GM12878 (cell line): ENCODE results near the gene SLC25A29. TPM values are rescaled to one million over a fixed set of nuclear protein-coding genes. Genes with fewer than 3 reads are reported as not detected.

ENCODE experiments used
- CREM ChIP-seq: IDR thresholded peaks from 2 replicates; pipeline ENCODE4 v1.6.1; 2014; ENCODE audit warnings: antibody characterized with exemption, low read depth
- DPF2 ChIP-seq: fragments of 450-650 bp; IDR thresholded peaks from 2 replicates; pipeline ENCODE4 v1.6.1; 2017; ENCODE audit warnings: mild to moderate bottlenecking
- EP300 ChIP-seq, 2 experiments: fragments of 150-350 bp in 1 of 2; IDR thresholded peaks; 2 replicates each; pipeline ENCODE4 v1.6.1; 2011 to 2012; ENCODE audit warnings: low read depth in 2 of 2, low read length in 2 of 2, borderline replicate concordance in 1 of 2, improper control_type of control experiment in 1 of 2, inconsistent platforms in 1 of 2; ENCODE audit not compliant: control insufficient read depth in 1 of 2
- ETV6 ChIP-seq, 2 experiments: fragments of 450-650 bp in 1 of 2; IDR thresholded peaks in 1 of 2; conservative IDR thresholded peaks in 1 of 2; 2 replicates each; pipeline ENCODE4 v1.6.1; 2014; ENCODE audit warnings: antibody characterized with exemption in 1 of 2, borderline replicate concordance in 1 of 2, low read depth in 1 of 2, mild to moderate bottlenecking in 1 of 2, moderate library complexity in 1 of 2
- HDAC6 ChIP-seq: fragments of 200-600 bp; sonication (generic); IDR thresholded peaks from one replicate; pipeline ENCODE4 v1.8.0; 2017; ENCODE audit warnings: antibody characterized with exemption; ENCODE audit not compliant: unreplicated experiment
- JUNB ChIP-seq: IDR thresholded peaks from 2 replicates; pipeline ENCODE4 v1.6.1; 2016; ENCODE audit warnings: antibody characterized with exemption, mild to moderate bottlenecking
- KAT2A ChIP-seq: conservative IDR thresholded peaks from 2 replicates; pipeline ENCODE4 v1.6.1; 2011; ENCODE audit warnings: low read depth, low read length; ENCODE audit not compliant: control insufficient read depth
- KDM1A ChIP-seq: fragments of 200-600 bp; sonication (generic); IDR thresholded peaks from 2 replicates; pipeline ENCODE4 v1.6.1; 2016; ENCODE audit warnings: borderline replicate concordance
- NFIC ChIP-seq: IDR thresholded peaks from 2 replicates; pipeline ENCODE4 v1.6.1; 2012; ENCODE audit warnings: low read depth, mild to moderate bottlenecking, inconsistent platforms, low read length, moderate library complexity
- PML ChIP-seq: IDR thresholded peaks from 2 replicates; pipeline ENCODE4 v1.6.1; 2012; ENCODE audit warnings: low read length, inconsistent platforms
- POLR2A ChIP-seq: IDR thresholded peaks from 2 replicates; pipeline ENCODE4 v1.6.1; 2011; ENCODE audit warnings: low read depth, mild to moderate bottlenecking, low read length
- SREBF2 ChIP-seq: IDR thresholded peaks from 2 replicates; pipeline ENCODE4 v1.6.1; 2012; ENCODE audit warnings: mild to moderate bottlenecking, low read length
- STAT1 ChIP-seq: fragments of 450-650 bp; conservative IDR thresholded peaks from 2 replicates; pipeline ENCODE4 v1.6.1; 2014; ENCODE audit warnings: antibody characterized with exemption, mild to moderate bottlenecking
- STAT3 ChIP-seq: IDR thresholded peaks from 2 replicates; pipeline ENCODE4 v1.6.1; 2011; ENCODE audit warnings: low read depth, low read length, improper control_type of control experiment
- TCF12 ChIP-seq: IDR thresholded peaks from 2 replicates; pipeline ENCODE4 v1.6.1; 2011; ENCODE audit warnings: low read depth, mild to moderate bottlenecking, low read length
- TCF7 ChIP-seq: IDR thresholded peaks from 2 replicates; pipeline ENCODE4 v1.6.1; 2014; ENCODE audit warnings: antibody characterized with exemption, borderline replicate concordance
- ZBED1 ChIP-seq: IDR thresholded peaks from 2 replicates; pipeline ENCODE4 v1.6.1; 2016; ENCODE audit warnings: borderline replicate concordance
- polyA plus RNA-seq, 11 experiments: library from polyadenylated mRNA; depleted of rRNA in 4 of 11; unstranded in 6 of 11; stranded (reverse) in 5 of 11; fragments of >200 nt; fragmentation: Nextera tagmentation in 4 of 11; fragmentation: Illumina TruSeq in 1 of 11; extraction: Ambion mirVana in 4 of 11; extraction: Trizol in 1 of 11; gene quantifications; 1 replicate in 1 of 11; 2 replicates in 10 of 11; pipeline versions ENCODE4 v1.2.1 to v1.2.3, GENCODE V29; 2011 to 2016; ENCODE audit warnings: inconsistent platforms in 2 of 11, missing spikeins in 2 of 11, low read depth in 1 of 11
- total RNA-seq, 4 experiments: library from RNA; depleted of rRNA in 3 of 4; stranded (reverse); fragments of >200 nt in 3 of 4; fragmentation: Illumina TruSeq in 1 of 4; extraction: Trizol in 1 of 4; gene quantifications; 2 replicates each; pipeline versions ENCODE4 v1.2.1 to v1.2.3, GENCODE V29; 2013 to 2021
- TF ChIP-seq, protein P1 (sequence below): fragments of 450-650 bp; IDR thresholded peaks from 2 replicates; pipeline ENCODE4 v1.6.1; 2014; ENCODE audit warnings: mild to moderate bottlenecking
- TF ChIP-seq, protein P2 (sequence below): fragments of 450-650 bp; IDR thresholded peaks from 2 replicates; pipeline ENCODE4 v1.6.1; 2016; ENCODE audit warnings: mild to moderate bottlenecking
- TF ChIP-seq, protein P3 (sequence below): fragments of 450-650 bp; formaldehyde crosslinking; IDR thresholded peaks from 2 replicates; pipeline ENCODE4 v1.4.0; 2022; ENCODE audit warnings: mild to moderate bottlenecking, moderate library complexity
- TF ChIP-seq, protein P4 (sequence below): IDR thresholded peaks from 2 replicates; pipeline ENCODE4 v1.6.1; 2011; ENCODE audit warnings: borderline replicate concordance, low read depth, mild to moderate bottlenecking, moderate library complexity, low read length; ENCODE audit not compliant: insufficient read depth, poor library complexity, severe bottlenecking
- TF ChIP-seq, protein P5 (sequence below): fragments of 450-650 bp; IDR thresholded peaks from 2 replicates; pipeline ENCODE4 v1.6.1; 2017; ENCODE audit warnings: mild to moderate bottlenecking, low read depth, inconsistent platforms; ENCODE audit not compliant: poor library complexity, severe bottlenecking

SLC25A29 gene
- total and polyA plus RNA-seq, 10 of the 15 experiments (the other 5 are each of a cell fraction or from before 2014, with no cell fraction given): 0.42 to 13.3 (median 4.0) TPM; not detected in 1

DNA sequence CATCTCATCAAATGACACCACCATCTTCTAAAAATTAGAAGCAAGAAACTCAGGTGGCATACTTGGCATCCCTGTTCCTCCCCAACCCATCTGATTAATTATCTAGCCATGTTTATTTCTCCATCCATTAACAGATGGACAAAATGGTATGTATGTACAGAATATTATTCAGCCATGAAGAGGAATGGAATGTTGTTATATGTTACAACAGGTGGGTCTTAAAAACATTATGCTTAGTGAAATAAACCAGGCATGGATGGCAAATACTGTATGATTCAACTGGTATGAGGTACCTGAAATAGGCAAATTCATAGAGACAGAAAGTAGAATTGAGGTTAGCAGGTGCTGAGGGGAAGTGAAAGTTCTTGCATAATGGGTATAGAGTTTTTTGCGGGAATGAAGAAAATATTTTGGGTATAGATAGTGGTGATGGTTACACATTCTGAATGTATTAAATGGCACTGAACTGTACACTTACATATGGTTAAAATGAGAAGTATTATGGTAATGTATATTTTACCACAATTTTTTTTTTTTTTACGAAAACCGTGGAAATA lies 49.8 kb downstream of the SLC25A29 start (continued):
- peak; percentile 51 for TF ChIP-seq JUNB
- TF ChIP-seq, protein P1, sequence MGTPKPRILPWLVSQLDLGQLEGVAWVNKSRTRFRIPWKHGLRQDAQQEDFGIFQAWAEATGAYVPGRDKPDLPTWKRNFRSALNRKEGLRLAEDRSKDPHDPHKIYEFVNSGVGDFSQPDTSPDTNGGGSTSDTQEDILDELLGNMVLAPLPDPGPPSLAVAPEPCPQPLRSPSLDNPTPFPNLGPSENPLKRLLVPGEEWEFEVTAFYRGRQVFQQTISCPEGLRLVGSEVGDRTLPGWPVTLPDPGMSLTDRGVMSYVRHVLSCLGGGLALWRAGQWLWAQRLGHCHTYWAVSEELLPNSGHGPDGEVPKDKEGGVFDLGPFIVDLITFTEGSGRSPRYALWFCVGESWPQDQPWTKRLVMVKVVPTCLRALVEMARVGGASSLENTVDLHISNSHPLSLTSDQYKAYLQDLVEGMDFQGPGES: no peak
- TF ChIP-seq KDM1A: no peak
- TF ChIP-seq KAT2A: no peak
- TF ChIP-seq DPF2: peak; percentile 64
- TF ChIP-seq SREBF2: no peak
- 0 out of 2 replicates have a peak, but pooled peaks have one; percentile 26 for TF ChIP-seq TCF12
- no peak for TF ChIP-seq ETV6 (conservative IDR thresholded peaks at IDR 0.05 in 1 of 2, IDR thresholded peaks at IDR 0.05 in 1 of 2; ENCODE audit: borderline replicate concordance in 1 of 2, low read depth in 1 of 2)
- no peak for TF ChIP-seq STAT3
- no peak for TF ChIP-seq POLR2A
- peak; percentile 81 for TF ChIP-seq NFIC
- TF ChIP-seq, protein P2, sequence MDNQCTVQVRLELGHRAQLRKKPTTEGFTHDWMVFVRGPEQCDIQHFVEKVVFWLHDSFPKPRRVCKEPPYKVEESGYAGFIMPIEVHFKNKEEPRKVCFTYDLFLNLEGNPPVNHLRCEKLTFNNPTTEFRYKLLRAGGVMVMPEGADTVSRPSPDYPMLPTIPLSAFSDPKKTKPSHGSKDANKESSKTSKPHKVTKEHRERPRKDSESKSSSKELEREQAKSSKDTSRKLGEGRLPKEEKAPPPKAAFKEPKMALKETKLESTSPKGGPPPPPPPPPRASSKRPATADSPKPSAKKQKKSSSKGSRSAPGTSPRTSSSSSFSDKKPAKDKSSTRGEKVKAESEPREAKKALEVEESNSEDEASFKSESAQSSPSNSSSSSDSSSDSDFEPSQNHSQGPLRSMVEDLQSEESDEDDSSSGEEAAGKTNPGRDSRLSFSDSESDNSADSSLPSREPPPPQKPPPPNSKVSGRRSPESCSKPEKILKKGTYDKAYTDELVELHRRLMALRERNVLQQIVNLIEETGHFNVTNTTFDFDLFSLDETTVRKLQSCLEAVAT: peak; percentile 25; the same call in 1 of the 2 replicates
- TF ChIP-seq, protein P3, sequence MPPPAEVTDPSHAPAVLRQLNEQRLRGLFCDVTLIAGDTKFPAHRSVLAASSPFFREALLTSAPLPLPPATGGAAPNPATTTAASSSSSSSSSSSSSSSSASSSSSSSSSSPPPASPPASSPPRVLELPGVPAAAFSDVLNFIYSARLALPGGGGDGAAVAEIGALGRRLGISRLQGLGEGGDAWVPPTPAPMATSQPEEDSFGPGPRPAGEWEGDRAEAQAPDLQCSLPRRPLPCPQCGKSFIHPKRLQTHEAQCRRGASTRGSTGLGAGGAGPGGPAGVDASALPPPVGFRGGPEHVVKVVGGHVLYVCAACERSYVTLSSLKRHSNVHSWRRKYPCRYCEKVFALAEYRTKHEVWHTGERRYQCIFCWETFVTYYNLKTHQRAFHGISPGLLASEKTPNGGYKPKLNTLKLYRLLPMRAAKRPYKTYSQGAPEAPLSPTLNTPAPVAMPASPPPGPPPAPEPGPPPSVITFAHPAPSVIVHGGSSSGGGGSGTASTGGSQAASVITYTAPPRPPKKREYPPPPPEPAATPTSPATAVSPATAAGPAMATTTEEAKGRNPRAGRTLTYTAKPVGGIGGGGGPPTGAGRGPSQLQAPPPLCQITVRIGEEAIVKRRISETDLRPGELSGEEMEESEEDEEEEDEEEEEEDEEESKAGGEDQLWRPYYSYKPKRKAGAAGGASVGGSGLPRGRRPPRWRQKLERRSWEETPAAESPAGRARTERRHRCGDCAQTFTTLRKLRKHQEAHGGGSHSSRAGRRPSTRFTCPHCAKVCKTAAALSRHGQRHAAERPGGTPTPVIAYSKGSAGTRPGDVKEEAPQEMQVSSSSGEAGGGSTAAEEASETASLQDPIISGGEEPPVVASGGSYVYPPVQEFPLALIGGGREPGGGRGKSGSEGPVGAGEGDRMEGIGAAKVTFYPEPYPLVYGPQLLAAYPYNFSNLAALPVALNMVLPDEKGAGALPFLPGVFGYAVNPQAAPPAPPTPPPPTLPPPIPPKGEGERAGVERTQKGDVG (CRISPR knock-in tag): no peak
- TF ChIP-seq HDAC6: no peak
- no peak for TF ChIP-seq TCF7
- TF ChIP-seq, protein P4, sequence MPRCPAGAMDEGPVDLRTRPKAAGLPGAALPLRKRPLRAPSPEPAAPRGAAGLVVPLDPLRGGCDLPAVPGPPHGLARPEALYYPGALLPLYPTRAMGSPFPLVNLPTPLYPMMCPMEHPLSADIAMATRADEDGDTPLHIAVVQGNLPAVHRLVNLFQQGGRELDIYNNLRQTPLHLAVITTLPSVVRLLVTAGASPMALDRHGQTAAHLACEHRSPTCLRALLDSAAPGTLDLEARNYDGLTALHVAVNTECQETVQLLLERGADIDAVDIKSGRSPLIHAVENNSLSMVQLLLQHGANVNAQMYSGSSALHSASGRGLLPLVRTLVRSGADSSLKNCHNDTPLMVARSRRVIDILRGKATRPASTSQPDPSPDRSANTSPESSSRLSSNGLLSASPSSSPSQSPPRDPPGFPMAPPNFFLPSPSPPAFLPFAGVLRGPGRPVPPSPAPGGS: no peak
- TF ChIP-seq PML: peak; percentile 39; the same call in 1 of the 2 replicates
- TF ChIP-seq STAT1: no peak
- TF ChIP-seq CREM: peak; percentile 60; the same call in 1 of the 2 replicates
- TF ChIP-seq, protein P5, sequence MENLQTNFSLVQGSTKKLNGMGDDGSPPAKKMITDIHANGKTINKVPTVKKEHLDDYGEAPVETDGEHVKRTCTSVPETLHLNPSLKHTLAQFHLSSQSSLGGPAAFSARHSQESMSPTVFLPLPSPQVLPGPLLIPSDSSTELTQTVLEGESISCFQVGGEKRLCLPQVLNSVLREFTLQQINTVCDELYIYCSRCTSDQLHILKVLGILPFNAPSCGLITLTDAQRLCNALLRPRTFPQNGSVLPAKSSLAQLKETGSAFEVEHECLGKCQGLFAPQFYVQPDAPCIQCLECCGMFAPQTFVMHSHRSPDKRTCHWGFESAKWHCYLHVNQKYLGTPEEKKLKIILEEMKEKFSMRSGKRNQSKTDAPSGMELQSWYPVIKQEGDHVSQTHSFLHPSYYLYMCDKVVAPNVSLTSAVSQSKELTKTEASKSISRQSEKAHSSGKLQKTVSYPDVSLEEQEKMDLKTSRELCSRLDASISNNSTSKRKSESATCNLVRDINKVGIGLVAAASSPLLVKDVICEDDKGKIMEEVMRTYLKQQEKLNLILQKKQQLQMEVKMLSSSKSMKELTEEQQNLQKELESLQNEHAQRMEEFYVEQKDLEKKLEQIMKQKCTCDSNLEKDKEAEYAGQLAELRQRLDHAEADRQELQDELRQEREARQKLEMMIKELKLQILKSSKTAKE: peak; percentile 28
- TF ChIP-seq EP300 (IDR thresholded peaks at IDR 0.05; ENCODE audit: borderline replicate concordance in 1 of 2, control insufficient read depth in 1 of 2, low read depth in 2 of 2, low read length in 2 of 2): peak in 1 of 2 experiments; percentile 51; a peak in 1 of 4 replicates
- 0 out of 2 replicates have a peak, but pooled peaks have one; percentile 43 for TF ChIP-seq ZBED1
